MM.1S (cell line): ENCODE data around the gene SCAPER.

Experiments used
- DNase-seq: peaks from one replicate; pipeline ENCODE4 v3.0.0-alpha.2; 2015
- H2AFZ ChIP-seq: fragments of 300-600 bp; sonication (generic); 2 replicates; pipeline ENCODE4 v1.6.0; 2016; ENCODE audit warnings: antibody characterized with exemption, low read length
- H3F3A ChIP-seq: fragments of 300-600 bp; sonication (generic); 2 replicates; pipeline ENCODE4 v1.6.1; 2016; ENCODE audit warnings: mild to moderate bottlenecking, antibody characterized with exemption, low read length, moderate library complexity, mixed read lengths; ENCODE audit not compliant: insufficient read depth
- H3K27ac ChIP-seq: fragments of 300-600 bp; sonication (generic); 2 replicates; pipeline ENCODE4 v1.5.1; 2016; ENCODE audit warnings: mild to moderate bottlenecking, low read length
- H3K27me3 ChIP-seq: fragments of 300-600 bp; sonication (generic); replicated peaks from 2 replicates; pipeline ENCODE4 v1.6.0; 2016; ENCODE audit warnings: low read length; ENCODE audit not compliant: insufficient read depth
- H3K36me3 ChIP-seq: fragments of 300-600 bp; sonication (generic); replicated peaks from 2 replicates; pipeline ENCODE4 v1.6.1; 2016; ENCODE audit warnings: mild to moderate bottlenecking, low read length, mixed read lengths; ENCODE audit not compliant: insufficient read depth
- H3K4me1 ChIP-seq: fragments of 300-600 bp; sonication (generic); 2 replicates; pipeline ENCODE4 v1.6.1; 2016; ENCODE audit warnings: low read length, mixed read lengths
- H3K4me2 ChIP-seq: fragments of 300-600 bp; sonication (generic); 2 replicates; pipeline ENCODE4 v1.6.0; 2016; ENCODE audit warnings: low read depth, low read length
- H3K4me3 ChIP-seq: fragments of 300-600 bp; sonication (generic); 2 replicates; pipeline ENCODE4 v1.5.1; 2016; ENCODE audit warnings: low read length, mixed read lengths
- H3K79me2 ChIP-seq: fragments of 300-600 bp; sonication (generic); 2 replicates; pipeline ENCODE4 v1.6.1; 2016; ENCODE audit warnings: mixed run types, low read length, mixed read lengths
- H3K9ac ChIP-seq: fragments of 300-600 bp; sonication (generic); 2 replicates; pipeline ENCODE4 v1.6.1; 2016; ENCODE audit warnings: low read length, mixed read lengths
- H3K9me2 ChIP-seq: fragments of 300-600 bp; sonication (generic); replicated peaks from 2 replicates; pipeline ENCODE4 v1.6.1; 2016; ENCODE audit warnings: mild to moderate bottlenecking, low read length, mixed read lengths; ENCODE audit not compliant: insufficient read depth
- H3K9me3 ChIP-seq: fragments of 300-600 bp; sonication (generic); replicated peaks from 2 replicates; pipeline ENCODE4 v1.6.1; 2016; ENCODE audit warnings: mild to moderate bottlenecking, low read length, mixed read lengths; ENCODE audit not compliant: insufficient read depth
- H4K20me1 ChIP-seq: fragments of 300-600 bp; sonication (generic); 2 replicates; pipeline ENCODE4 v1.6.1; 2016; ENCODE audit warnings: mild to moderate bottlenecking, low read length, moderate library complexity, mixed read lengths; ENCODE audit not compliant: insufficient read depth
- EZH2 ChIP-seq: fragments of 300-600 bp; sonication (generic); optimal IDR thresholded peaks from 2 replicates; pipeline ENCODE3; 2017; ENCODE audit warnings: low read depth, mild to moderate bottlenecking, antibody characterized with exemption, low read length, mixed read lengths
- EZH2phosphoT487 ChIP-seq: fragments of 300-600 bp; sonication (generic); IDR thresholded peaks from 2 replicates; pipeline ENCODE4 v1.6.1; 2018; ENCODE audit warnings: antibody characterized with exemption, low read length
- TF ChIP-seq, protein P1 (sequence below): fragments of 300-600 bp; sonication (generic); IDR thresholded peaks from 2 replicates; pipeline ENCODE4 v1.5.1; 2016; ENCODE audit warnings: antibody characterized with exemption, low read length, mixed read lengths

The SCAPER gene

GRCh38 chr15:76846782-76847181 lies 58.4 kb downstream of the SCAPER start:
- TF ChIP-seq, protein P1, sequence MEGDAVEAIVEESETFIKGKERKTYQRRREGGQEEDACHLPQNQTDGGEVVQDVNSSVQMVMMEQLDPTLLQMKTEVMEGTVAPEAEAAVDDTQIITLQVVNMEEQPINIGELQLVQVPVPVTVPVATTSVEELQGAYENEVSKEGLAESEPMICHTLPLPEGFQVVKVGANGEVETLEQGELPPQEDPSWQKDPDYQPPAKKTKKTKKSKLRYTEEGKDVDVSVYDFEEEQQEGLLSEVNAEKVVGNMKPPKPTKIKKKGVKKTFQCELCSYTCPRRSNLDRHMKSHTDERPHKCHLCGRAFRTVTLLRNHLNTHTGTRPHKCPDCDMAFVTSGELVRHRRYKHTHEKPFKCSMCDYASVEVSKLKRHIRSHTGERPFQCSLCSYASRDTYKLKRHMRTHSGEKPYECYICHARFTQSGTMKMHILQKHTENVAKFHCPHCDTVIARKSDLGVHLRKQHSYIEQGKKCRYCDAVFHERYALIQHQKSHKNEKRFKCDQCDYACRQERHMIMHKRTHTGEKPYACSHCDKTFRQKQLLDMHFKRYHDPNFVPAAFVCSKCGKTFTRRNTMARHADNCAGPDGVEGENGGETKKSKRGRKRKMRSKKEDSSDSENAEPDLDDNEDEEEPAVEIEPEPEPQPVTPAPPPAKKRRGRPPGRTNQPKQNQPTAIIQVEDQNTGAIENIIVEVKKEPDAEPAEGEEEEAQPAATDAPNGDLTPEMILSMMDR: no peak
- TF ChIP-seq EZH2phosphoT487 (no peak), EZH2 (no peak)
- no peak overlapping the region for H2AFZ ChIP-seq
- H3K79me2 ChIP-seq: peaks cover 8% of the 10 kb centered on the region; the same call in 1 of the 2 replicates
- H3K36me3 ChIP-seq: no peaks in the 10 kb centered on the region
- no peak for DNase-seq
- no peak overlapping the region for H3K4me3 ChIP-seq
- no peaks in the 10 kb centered on the region for H3K27me3 ChIP-seq
- H3K4me2 ChIP-seq: no peak overlapping the region
- no peak overlapping the region for H3K27ac ChIP-seq
- no peaks in the 10 kb centered on the region for H3K9me3 ChIP-seq
- no peaks in the 10 kb centered on the region for H3F3A ChIP-seq
- H3K9ac ChIP-seq: no peak overlapping the region
- H4K20me1 ChIP-seq: no peaks in the 10 kb centered on the region
- no peaks in the 10 kb centered on the region for H3K9me2 ChIP-seq
- no peaks in the 10 kb centered on the region for H3K4me1 ChIP-seq

DNA sequence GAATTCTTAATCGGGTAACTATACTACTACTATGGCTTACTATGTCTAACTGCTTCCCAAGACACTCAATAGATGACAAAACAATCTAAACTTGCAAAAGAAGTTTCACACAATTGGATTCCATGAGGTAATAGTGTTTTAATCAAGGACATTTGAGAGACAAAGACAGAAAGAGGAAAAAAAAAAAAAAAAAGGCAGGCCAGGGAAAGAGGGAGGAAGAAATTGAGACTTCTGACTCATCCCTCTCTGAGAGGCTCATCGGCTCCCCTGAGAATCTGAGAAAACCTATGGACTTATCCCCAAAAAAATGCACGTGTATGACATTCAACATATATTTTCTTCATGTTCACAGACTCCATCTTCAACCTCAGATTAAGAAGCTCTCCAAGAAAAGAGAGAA lies 61.0 kb downstream of the SCAPER start:
- Histone ChIP-seq H3K36me3 (no peaks in the 10 kb centered on the region), H3K79me2 (peaks cover 5% of the 10 kb centered on the region; the same call in 1 of the 2 replicates), H3K4me1 (peaks cover 4% of the 10 kb centered on the region; the same call in 1 of the 2 replicates), H3K4me2 (no peak overlapping the region), H3K27me3 (no peaks in the 10 kb centered on the region), H3K9ac (no peak overlapping the region), H3F3A (no peaks in the 10 kb centered on the region), H3K4me3 (no peak overlapping the region), H3K9me2 (no peaks in the 10 kb centered on the region), H3K27ac (no peak overlapping the region), H2AFZ (no peak overlapping the region), H4K20me1 (no peaks in the 10 kb centered on the region), H3K9me3 (no peaks in the 10 kb centered on the region)
- no peak for TF ChIP-seq EZH2phosphoT487
- no peak for TF ChIP-seq EZH2
- TF ChIP-seq, protein P1: no peak
- no peak for DNase-seq

DNA sequence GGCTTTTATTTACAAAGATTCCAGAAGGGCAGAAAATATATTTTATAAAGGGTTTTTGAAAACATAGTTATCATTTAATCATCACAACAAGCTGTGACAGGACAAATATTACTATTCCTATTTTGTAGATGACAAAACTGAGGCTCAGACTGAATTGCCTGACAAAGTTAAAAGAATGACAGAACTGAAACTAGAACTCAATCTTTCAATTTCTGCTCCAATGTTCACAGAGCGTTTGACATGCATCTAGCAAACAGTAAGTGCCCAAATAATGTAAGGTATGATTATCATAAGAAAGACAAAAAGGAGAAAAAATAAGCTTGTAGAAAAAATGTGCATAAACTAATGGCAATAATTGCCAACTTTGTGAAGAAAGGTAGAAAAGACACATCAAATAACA lies 61.9 kb downstream of the SCAPER start:
- Histone ChIP-seq H3K9ac (no peak overlapping the region), H3K4me2 (peak overlapping the region; percentile 8; the same call in 1 of the 2 replicates), H3K27me3 (no peaks in the 10 kb centered on the region), H3K27ac (no peak overlapping the region), H2AFZ (no peak overlapping the region), H3K36me3 (no peaks in the 10 kb centered on the region), H3K4me3 (no peak overlapping the region), H3K4me1 (peaks cover 4% of the 10 kb centered on the region; the same call in 1 of the 2 replicates), H3K79me2 (peaks cover 5% of the 10 kb centered on the region; the same call in 1 of the 2 replicates), H3K9me3 (no peaks in the 10 kb centered on the region), H3K9me2 (no peaks in the 10 kb centered on the region), H3F3A (no peaks in the 10 kb centered on the region), H4K20me1 (no peaks in the 10 kb centered on the region)
- TF ChIP-seq EZH2phosphoT487 (no peak), EZH2 (no peak)
- TF ChIP-seq, protein P1: no peak
- peak; percentile 34 for DNase-seq
